HEK293T (cell line): ENCODE data around the gene NANOS1.

ENCODE experiments used
- ARNT ChIP-seq: fragments of 450-650 bp; IDR thresholded peaks from 2 replicates; pipeline ENCODE4 v1.6.1; 2017; ENCODE audit warnings: mild to moderate bottlenecking
- BHLHE40 ChIP-seq: fragments of 450-650 bp; IDR thresholded peaks from 2 replicates; pipeline ENCODE4 v1.6.1; 2016; ENCODE audit warnings: mild to moderate bottlenecking, moderate library complexity, borderline replicate concordance
- ELF4 ChIP-seq: fragments of 450-650 bp; IDR thresholded peaks from 2 replicates; pipeline ENCODE4 v1.6.1; 2017; ENCODE audit warnings: antibody characterized with exemption
- FOXA1 ChIP-seq: fragments of 450-650 bp; IDR thresholded peaks from 2 replicates; pipeline ENCODE4 v1.6.1; 2016; ENCODE audit warnings: mild to moderate bottlenecking
- FOXK2 ChIP-seq: fragments of 450-650 bp; IDR thresholded peaks from 2 replicates; pipeline ENCODE4 v1.6.1; 2016; ENCODE audit warnings: mild to moderate bottlenecking
- FOXM1 ChIP-seq: fragments of 450-650 bp; IDR thresholded peaks from 2 replicates; pipeline ENCODE4 v1.6.1; 2017; ENCODE audit warnings: mild to moderate bottlenecking, borderline replicate concordance
- HDGF ChIP-seq: fragments of 450-650 bp; IDR thresholded peaks from 2 replicates; pipeline ENCODE4 v1.6.1; 2017; ENCODE audit warnings: antibody characterized with exemption, borderline replicate concordance
- LEF1 ChIP-seq: fragments of 450-650 bp; IDR thresholded peaks from 2 replicates; pipeline ENCODE4 v1.6.1; 2017; ENCODE audit warnings: mild to moderate bottlenecking, borderline replicate concordance
- PKNOX1 ChIP-seq: fragments of 450-650 bp; IDR thresholded peaks from 2 replicates; pipeline ENCODE4 v1.6.1; 2016
- SP1 ChIP-seq: fragments of 450-650 bp; IDR thresholded peaks from 2 replicates; pipeline ENCODE4 v1.6.1; 2017
- SUZ12 ChIP-seq: fragments of 450-650 bp; IDR thresholded peaks from 2 replicates; pipeline ENCODE4 v1.6.1; 2016; ENCODE audit warnings: mild to moderate bottlenecking
- TARDBP ChIP-seq: fragments of 450-650 bp; IDR thresholded peaks from 2 replicates; pipeline ENCODE4 v1.6.1; 2016

GRCh38 chr10:119049777-119050176 lies 20.3 kb downstream of the NANOS1 start:
- no peak for TF ChIP-seq SP1
- no peak for TF ChIP-seq FOXM1
- no peak for TF ChIP-seq FOXA1
- TF ChIP-seq PKNOX1 = no peak
- TF ChIP-seq TARDBP = no peak
- TF ChIP-seq FOXK2 = no peak
- TF ChIP-seq SUZ12 = no peak
- TF ChIP-seq ARNT = no peak
- no peak for TF ChIP-seq ELF4
- no peak for TF ChIP-seq BHLHE40
- no peak for TF ChIP-seq LEF1
- TF ChIP-seq HDGF = no peak
